GM11168 (cell line): ENCODE results near the gene TBC1D14.

Source experiments
- in situ Hi-C: fragments of 300-500 bp; cut with MboI; formaldehyde crosslinking; loops from one replicate; pipeline ENCODE4 v1.12.0; 2022; ENCODE audit warnings: low sequenced_read_pairs; ENCODE audit not compliant: unreplicated experiment

Gene TBC1D14

DNA sequence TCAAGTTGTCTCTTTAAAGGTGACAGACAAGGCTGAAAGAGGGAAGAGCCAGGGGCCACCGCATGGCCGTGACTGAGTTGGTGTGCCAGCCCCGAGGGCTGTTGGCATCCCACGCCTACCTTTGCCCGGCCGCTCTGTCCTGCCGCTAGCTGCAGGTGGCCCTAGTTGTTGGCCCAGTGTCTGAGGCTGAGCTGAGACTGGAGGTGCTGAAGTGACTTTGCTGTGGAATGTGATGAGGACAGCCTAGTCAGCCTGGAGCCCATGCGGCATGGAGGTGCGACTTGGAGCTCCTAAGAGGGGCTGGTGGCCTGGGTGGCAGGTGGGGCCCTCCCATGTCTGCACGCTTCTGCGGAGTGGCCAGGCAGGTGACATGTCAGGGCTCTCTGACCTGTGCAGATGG lies 140.1 kb downstream of the TBC1D14 start:
- in situ Hi-C loops = loop anchor here (10.0 kb wide), 1 partner anchor 335 kb away; the partner anchor contains the start of gene BLOC1S4

DNA sequence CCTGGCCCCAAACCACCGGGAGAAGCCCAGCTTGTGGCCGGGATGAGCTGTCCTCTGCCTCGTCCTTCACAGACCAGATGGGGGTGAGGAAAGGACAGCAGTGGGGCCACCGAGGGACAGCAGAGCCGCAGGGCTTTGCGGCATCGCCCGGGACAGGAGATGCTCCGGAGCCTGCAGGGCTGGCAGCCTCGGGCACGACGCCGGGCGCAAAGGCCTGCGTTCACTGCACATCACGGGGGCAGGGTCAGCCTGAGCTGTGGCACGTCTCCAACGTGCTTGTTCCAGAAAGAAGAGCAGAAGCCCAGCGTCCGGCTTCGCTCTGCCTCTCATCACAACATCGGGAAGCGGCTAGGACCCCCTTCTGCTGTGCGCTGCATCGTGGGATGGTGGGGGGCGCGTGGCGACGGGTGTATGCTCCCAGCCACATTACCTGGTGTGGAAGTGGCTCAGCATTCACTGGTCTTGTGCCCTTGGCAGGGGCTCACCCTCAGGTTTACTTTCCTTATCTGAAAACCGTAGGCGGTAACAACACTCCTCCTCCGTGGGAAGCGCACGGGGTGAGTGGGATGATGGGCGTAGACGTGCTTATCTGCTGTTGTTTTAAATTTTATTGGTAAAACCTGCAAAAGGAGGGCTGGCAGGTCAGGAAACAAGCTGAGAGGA lies 141.0 kb downstream of the TBC1D14 start:
- in situ Hi-C loops = no loop called here

DNA sequence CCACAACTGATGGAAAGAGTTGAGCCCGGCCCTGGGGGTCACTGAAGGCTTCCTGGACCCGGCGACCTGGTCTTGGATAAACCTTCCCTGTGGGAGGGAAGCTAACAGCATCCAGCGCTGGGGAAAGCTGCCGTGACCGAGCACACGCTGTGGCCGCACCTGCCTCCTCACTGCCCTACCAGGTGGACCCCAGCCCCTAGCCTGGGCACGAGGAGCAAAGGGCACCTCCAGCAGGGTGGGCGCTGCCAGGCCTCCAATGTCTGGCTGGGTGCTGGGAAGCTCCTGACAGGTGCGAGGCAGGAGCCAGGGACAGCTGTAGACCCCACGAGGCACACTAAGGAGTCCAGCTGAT lies 141.5 kb downstream of the TBC1D14 start:
- in situ Hi-C loops = no loop called here

DNA sequence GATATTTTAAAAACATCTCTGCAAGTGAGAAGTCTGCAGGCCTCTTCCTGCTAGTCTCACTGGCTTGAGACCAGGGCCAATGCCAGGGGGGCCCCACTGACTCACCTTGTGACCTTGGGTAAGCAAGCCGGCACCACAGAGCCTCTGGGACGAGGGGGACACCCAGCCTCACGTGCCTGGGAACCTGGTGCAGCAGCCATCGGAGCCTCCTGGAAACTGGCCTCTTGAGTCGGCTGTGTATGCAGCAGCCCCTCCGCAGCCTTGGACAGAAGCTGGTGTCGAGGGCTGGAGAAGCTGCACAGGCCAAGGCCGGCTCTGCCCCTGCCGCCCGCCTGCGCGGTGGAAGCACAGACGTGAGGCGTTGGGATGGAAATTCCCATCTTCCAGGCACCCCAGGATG lies 142.3 kb downstream of the TBC1D14 start:
- in situ Hi-C loops = no loop called here

DNA sequence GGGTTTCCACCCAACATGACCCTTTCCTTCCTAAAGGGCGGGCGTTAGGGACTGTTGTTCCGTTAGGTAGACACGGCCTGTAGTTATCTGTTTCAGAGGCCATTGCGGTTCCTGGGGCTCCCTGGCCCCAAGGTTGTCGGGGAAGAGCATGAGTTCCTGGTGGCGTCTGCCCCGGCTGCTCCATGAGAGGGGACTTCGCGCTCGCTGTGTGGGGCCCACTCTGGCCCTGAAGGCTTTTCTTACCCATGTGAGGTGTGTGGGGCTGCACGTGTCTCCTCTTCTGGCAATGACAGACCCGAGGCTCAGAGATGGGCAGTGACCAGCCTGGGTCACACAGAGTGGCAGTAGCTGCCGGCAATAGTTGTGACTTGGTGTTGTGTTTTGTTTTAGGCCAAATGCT lies 142.7 kb downstream of the TBC1D14 start:
- in situ Hi-C loops = no loop called here

DNA sequence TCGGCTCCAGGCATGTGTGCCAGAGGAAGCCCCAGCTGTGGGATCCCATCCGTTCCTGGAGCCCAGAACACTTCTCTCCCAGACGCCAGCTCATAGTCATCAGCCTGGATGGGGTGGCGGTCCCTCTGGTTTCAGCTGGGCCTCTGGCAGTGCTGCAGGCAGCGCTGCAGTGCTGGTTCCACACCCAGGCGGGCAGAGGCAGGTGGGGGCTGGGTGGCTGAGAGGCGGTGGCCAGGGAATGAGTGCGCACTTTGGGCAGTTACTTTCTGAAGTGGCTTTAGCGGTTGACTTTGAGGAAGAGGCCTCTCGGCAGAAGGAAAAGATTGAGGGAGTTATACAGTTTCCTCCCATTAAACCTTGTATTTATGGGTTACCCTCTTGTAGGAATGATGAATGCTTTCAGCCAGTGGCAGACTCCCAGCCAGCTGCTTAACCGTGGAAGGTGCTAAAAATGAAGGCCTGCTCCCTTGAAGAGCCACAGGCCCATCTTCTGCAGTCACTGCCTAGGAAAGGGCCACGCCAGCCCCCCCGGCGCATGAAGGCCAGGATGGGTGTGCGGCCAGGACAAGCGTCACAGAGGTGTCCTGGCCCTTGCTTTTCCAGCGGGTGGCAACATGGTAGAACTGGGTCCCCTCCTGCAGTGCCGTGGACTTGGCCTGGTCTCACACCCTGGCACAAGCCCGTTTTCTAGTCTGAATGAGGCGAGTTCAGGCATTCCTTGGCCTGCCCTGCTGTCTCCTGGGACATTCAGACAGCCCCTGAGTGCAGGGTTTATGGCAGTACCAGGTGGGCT lies 143.5 kb downstream of the TBC1D14 start:
- in situ Hi-C loops = no loop called here

DNA sequence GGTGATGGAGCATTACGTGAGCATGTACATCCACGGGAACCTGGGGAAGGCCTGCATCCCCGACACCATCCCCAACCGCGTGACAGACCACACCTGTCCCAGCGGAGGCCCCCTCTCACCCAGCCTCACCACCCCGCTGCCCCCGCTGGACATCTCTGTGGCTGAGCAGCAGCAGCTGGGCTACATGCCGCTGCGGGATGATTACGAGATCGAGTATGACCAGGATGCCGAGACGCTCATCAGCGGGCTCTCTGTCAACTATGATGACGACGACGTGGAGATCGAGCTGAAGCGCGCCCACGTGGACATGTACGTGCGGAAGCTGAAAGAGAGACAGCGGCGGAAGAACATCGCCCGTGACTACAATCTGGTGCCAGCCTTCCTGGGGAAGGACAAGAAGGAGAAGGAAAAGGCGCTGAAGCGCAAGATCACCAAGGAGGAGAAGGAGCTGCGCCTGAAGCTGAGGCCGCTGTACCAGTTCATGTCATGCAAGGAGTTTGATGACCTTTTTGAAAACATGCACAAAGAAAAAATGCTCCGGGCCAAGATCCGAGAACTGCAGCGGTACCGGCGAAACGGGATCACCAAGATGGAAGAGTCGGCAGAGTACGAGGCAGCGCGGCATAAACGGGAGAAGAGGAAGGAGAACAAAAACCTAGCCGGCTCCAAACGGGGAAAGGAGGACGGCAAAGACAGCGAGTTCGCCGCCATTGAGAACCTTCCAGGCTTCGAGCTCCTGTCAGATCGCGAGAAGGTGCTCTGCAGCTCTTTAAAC lies 144.7 kb downstream of the TBC1D14 start:
- in situ Hi-C loops = no loop called here

DNA sequence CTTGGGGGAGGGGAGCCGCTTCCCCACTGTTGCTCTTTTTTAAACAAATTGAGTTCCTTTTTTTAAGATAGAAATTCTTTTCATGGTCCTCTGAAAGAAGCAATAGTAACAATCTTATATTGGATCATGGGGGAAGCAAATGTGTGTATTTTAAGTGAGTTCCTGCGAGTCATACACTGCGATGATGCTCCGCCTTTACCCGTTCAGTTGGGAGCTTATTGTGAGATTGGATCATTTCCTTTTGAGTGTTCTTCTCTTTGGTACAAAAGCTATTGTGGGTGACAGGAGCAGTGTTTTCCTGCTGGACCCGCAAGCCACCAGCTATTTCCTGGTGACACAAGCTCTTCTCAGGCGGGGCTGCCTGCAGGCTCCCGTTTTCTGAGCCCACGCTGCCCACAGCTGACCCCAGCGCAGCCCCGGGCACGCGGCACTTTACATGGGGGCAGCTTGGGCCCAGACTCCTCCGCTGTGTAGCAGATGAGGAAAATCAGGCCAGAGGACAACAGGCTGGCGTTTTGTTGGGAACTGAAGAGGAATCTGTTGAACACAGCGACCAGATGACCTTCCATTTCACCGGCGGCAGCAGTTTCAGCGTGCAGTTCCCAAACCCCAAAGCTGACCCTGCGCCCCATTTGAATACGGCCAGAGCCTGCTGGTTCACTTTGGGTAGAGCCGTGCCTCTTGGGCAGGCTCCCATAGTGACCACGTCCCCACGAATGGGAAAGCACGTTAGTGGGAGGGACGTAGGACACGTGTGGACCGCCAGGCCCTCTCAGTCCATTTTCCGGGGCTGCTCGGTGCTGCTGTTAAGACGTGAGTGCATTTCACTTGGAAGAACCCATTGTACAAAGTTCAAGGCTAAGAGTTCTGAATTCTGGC lies 145.7 kb downstream of the TBC1D14 start:
- in situ Hi-C loops = no loop called here

DNA sequence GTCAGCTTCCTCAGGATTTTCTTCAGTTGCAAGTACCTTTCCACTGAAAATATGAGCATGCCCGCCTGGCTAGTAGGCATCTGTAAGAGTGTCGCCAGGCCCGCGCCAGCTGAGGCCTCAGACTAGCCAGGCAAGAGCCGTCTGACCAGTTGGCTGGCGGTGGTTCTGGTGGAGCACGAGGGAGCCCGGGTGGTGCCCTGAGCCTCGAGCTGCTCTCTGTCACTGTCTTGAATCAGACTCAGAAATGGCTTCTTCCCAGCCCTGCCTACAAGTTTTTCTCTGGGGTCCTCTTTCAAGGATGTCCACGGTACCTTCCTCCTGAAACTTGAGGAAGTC lies 146.3 kb downstream of the TBC1D14 start:
- in situ Hi-C loops = no loop called here

DNA sequence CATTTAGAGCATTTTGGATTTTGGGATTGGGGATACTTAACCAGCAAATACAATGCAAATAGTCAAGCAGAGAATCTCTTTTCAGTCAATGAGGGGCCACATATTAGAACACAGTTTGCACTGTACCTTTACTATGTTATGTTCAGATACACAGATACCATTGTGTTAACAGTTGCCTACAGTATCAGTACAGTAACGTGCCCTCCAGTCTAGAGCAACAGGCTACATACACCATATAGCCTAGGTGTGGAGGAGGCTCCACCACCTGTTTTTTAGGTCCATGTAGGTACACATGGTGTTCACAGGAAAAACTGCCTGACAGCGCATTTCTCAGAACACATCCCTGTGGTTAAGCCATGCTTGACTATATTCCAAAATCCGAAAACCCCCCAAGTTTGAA lies 149.2 kb downstream of the TBC1D14 start:
- in situ Hi-C loops = no loop called here

DNA sequence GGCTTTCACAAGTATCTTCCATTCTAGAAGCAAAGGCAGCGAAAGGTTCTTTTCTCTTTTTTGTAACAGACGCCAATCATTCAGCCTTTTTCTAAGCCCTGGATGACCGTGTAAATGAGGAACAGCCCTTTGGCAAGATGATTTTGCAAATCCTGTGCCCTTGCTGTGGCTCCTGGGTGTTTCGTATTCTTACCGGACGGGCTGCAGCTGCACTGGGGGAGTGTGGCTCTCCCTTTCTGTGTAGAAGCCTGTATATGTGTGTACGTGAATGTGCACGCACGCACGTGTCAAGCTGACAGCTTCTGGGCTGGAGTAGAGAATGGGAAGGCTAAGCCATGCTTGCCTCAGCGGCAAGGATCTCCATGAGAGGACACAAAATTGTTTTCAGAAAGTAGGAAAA lies 150.0 kb downstream of the TBC1D14 start:
- in situ Hi-C loops = loop anchor here (10.0 kb wide), 1 partner anchor 145 kb away; no protein-coding TSS in a partner anchor

DNA sequence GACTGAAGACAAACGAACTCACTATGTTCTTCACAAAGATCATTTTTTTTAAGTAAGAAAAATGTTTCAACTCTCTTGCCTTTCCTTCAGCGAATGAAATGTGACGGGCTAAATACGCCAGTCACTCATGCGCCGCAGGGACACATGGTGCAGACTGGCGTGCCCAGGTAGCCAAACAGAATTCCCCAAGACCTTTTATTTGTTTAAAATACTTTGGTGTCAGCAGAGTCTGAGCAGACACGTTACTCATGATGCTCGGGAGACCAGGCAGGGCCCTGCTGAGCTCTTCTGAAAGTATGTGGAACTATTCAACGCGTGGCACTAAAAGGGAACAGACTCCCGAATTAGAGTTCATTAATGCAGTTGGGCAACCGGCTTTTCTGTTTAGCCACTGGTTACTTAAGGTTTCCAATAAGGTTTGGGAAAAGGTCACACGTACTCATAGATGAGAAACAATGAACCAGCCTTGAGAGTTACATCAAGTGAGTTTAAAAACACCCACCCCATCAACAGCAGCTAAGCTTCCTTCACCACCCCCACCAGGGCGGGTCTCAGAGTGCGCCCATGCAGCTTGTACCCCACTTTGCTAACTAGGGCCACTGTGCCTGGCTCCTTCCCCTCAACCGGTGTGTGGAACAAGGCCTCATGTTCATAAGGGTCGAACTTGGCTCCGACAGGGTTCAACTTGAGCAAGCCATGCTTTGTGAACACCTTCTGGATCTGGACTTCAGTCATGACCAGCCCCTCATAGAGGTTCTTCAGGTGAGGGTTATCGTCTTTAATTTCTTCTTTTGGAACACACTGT lies 150.9 kb downstream of the TBC1D14 start:
- in situ Hi-C loops = loop anchor here (10.0 kb wide), 1 partner anchor 146 kb away; no protein-coding TSS in a partner anchor

DNA sequence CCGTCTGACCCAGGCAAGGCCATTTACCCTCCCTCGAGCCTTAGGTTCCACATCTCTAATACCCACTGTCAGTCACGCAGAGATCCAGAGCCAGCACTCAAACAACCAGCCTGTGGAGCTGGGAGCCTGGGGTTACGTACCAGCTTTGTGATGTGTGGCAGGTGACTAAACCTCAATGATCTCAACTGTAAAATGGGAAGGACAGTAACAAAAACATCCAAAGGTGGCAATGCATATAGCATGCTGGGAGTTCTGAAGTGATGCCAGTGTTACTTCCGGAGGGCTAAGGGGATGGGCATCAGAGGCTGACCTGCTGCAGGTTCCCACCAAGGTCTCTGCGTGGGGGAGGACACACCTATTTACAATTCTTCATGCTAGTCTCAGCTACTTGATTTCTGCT lies 152.2 kb downstream of the TBC1D14 start:
- in situ Hi-C loops = loop anchor here (10.0 kb wide), 1 partner anchor 147 kb away; no protein-coding TSS in a partner anchor

DNA sequence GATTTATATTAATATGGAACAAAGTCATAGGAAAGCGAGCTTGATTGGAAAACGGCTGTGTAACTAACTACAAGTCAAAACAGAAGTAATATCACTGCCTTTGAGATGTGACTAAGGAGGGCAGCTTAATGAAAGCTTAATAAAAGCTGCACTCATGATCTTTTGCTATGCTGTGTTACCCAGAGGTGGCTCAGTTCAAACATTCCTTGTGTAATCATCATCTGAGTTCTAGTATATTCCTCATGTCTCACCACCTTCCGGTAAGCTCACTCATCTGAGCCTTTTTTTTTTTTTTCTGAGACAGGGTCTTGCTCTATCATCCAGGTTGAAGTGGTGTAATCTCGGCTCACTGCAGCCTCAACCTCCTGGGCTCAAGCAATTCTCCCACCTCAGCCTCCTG lies 153.2 kb downstream of the TBC1D14 start:
- in situ Hi-C loops = loop anchor here (10.0 kb wide), 1 partner anchor 148 kb away; no protein-coding TSS in a partner anchor

DNA sequence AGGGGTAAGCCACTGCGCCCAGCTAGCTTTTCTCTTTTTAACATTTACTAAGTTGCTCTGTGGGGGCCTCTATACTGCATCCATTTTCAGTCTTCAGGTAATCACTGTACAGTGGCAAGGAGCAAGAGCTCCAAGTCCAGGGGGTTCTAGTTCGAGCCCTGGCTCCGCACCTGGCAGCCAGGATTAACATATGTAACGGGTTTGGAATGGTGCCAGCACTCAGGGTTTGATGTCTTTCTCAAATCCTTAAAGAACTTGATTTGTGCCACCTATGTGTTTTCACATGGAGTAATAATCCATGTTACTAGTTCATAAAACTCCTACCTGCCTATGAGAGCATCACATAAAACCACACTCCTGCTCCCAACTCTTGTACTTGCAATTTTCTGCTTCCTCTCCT lies 153.7 kb downstream of the TBC1D14 start:
- in situ Hi-C loops = loop anchor here (10.0 kb wide), 1 partner anchor 149 kb away; no protein-coding TSS in a partner anchor

DNA sequence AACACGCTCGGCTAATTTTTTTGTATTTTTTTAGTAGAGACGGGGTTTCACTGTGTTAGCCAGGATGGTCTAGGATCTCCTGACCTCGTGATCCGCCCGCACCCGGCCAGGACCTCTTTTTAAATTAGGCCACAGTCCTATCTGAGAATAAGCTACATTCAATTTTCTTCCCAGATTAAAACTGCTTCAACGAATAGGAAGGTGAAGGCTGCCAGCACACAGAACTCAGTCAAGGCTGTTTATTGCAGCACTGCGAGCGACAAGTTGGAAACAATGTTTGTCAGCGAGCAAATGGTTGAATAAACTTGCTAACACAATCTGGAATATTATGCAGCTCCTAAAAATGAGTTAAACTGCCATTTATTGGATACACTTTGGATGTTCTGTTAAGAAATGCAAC lies 156.4 kb downstream of the TBC1D14 start:
- in situ Hi-C loops = loop anchor here (10.0 kb wide), 1 partner anchor 151 kb away; no protein-coding TSS in a partner anchor

DNA sequence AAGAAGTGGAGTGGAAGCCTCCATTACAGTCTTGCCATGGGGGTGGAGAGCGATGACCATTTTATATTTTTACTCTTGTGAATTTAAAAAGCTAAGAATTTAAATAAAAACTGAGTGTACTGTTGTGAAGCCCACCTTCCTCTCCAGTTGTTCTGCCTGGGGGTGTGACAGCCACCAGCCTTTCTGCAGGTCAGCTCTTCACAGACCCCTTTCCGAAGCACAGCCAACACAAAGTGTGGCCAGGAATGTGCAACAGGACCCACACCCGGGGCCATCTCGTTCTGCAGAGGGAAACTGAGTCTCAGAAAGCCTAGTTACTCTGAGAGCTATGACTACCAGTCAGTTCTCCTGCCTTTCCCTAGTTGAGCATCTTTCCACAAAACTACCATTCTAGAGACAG lies 156.9 kb downstream of the TBC1D14 start:
- in situ Hi-C loops = loop anchor here (10.0 kb wide), 1 partner anchor 152 kb away; no protein-coding TSS in a partner anchor

DNA sequence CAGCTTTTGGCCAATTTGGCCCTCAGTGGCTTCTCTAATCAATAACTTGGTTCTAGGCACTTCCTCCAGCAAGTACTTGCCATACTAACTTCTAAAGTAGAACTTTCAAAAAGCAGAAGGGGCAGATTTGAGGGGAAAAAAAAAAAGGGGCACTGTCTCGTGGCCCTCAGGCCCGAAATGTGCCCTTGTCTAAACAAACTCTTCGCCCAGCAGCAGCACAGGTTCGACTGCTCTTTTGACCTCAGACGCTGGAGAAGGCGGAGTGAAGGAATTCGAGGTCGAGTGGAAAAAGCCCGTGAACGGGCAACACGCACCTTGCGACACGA lies 157.5 kb downstream of the TBC1D14 start:
- in situ Hi-C loops = loop anchor here (10.0 kb wide), 1 partner anchor 152 kb away; no protein-coding TSS in a partner anchor
